Measurements from ENCODE around the gene CALN1.

CALN1 gene

DNA sequence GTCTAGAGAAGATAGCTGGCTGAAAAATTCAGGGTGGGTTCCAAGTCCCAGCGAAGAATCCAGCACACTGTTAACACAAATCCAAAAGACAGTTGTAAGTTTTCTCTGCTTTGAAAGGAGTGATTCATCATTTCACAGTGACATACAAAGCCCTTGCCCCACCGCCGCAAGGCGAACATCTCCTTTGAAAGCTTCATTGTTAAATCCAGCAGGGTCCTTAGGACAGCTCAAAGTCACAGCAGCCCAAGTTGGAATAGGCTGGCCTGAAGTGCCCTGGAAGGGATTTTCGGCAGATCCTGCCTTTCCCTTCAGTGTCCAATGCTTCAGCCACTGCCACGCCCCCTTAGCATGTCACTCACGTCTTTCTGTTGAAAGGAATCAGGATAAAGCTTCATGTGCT, 526.1 kb downstream of the CALN1 start:
- Histone ChIP-seq H3K27ac (ENCODE audit: low read depth, low read length) (no peak overlapping the region), H3K27me3 (ENCODE audit: control insufficient read depth, insufficient read depth, low read length) (no peaks in the 10 kb centered on the region), H3K4me3 (ENCODE audit: low read length) (no peak overlapping the region), H3K36me3 (ENCODE audit: control insufficient read depth, insufficient read depth, low read length) (no peaks in the 10 kb centered on the region), H3K9ac (ENCODE audit: low read length) (no peak overlapping the region), H3K4me1 (ENCODE audit: control insufficient read depth, insufficient read depth, low read length) (no peaks in the 10 kb centered on the region)

DNA sequence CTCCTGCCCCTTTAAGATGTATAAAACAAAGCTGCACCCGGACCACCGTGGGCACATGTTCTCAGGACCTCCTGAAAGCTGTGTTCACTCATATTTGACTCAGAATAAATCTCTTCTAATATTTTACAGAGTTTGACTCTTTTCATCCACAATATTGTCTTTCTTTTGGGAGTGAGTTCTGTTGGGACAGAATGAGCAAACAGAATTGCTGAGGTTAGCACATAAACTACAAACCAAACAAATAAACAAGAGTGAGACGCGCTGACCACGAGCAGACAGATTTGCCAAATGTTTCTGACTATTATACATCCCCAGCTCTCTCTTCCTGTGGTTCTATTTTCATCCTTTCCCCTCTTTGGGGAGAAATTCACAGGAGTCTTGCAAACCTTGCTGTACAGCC, 526.7 kb downstream of the CALN1 start:
- Histone ChIP-seq H3K27me3 (ENCODE audit: control insufficient read depth, insufficient read depth, low read length) (no peaks in the 10 kb centered on the region), H3K36me3 (ENCODE audit: control insufficient read depth, insufficient read depth, low read length) (no peaks in the 10 kb centered on the region), H3K9ac (ENCODE audit: low read length) (no peak overlapping the region), H3K4me1 (ENCODE audit: control insufficient read depth, insufficient read depth, low read length) (no peaks in the 10 kb centered on the region), H3K27ac (ENCODE audit: low read depth, low read length) (no peak overlapping the region), H3K4me3 (ENCODE audit: low read length) (no peak overlapping the region)

DNA sequence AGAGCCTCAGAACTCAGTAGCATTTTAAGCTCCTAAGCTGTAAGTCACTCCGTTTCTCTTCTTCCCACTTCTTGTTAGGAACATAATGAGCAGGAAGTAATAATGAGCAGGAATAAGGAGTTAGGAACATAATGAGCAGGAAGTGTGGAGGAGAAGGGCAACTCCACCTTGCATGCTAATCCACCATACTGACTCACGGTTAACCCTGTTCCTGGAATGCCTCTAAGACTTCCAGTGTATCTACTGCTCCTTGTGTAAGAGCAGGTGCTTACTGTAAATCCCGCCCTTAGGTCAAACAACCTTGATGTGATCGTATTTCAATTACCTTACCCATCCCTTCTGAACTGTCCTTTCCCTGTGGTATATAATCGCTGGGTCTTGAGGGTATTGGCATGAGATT, 528.7 kb downstream of the CALN1 start:
- no peak overlapping the region for H3K27ac ChIP-seq (ENCODE audit: low read depth, low read length)
- no peak overlapping the region for H3K9ac ChIP-seq (ENCODE audit: low read length)
- H3K4me3 ChIP-seq (ENCODE audit: low read length): no peak overlapping the region

DNA sequence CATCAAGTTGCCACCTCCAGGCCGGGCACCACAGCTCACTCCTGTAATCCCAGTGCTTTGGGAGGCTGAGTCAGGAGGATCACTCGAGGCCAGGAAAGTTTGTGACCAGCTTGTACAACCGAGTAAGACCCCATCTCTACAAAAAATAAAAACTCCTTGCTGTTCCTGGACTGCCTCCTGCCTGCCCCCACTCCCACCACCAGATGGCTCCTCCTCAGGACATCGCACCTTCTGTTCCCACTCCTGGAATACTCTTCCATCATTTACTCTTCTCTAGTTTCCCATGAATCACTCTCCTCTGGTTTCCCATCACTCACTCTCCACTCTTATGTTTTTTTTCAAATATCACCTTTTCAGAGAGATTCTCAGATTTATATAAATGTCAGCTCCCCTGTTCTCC, 540.7 kb downstream of the CALN1 start:
- Histone ChIP-seq H3K27ac (ENCODE audit: low read depth, low read length) (no peak overlapping the region), H3K4me3 (ENCODE audit: low read length) (no peak overlapping the region), H3K4me1 (ENCODE audit: control insufficient read depth, insufficient read depth, low read length) (no peaks in the 10 kb centered on the region), H3K9ac (ENCODE audit: low read length) (no peak overlapping the region), H3K27me3 (ENCODE audit: control insufficient read depth, insufficient read depth, low read length) (no peaks in the 10 kb centered on the region), H3K36me3 (ENCODE audit: control insufficient read depth, insufficient read depth, low read length) (no peaks in the 10 kb centered on the region)

More for the DNA sequence above, 528.7 kb downstream of the CALN1 start:
- Histone ChIP-seq H3K4me1 (ENCODE audit: control insufficient read depth, insufficient read depth, low read length) (no peaks in the 10 kb centered on the region), H3K36me3 (ENCODE audit: control insufficient read depth, insufficient read depth, low read length) (no peaks in the 10 kb centered on the region), H3K27me3 (ENCODE audit: control insufficient read depth, insufficient read depth, low read length) (no peaks in the 10 kb centered on the region)

DNA sequence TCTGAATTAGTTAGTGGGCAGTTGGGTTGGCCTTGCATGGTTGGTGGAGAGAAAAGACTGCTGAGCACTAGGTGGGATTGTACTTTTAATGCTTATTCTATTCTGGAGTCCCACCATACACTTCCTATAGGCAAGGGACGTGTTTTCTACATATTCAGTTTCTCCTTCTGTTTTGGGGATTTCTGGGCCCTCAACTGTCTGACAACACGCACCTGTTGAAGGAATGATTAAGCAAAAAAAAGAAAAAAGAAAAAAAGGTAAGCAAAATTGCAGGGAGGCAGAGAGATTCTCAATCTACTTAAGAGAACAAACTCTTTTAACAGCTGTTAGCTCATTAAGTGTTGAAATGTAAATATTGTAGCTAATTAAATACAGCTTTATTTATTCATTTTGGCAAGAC, 541.3 kb downstream of the CALN1 start:
- Histone ChIP-seq H3K27ac (ENCODE audit: low read depth, low read length) (no peak overlapping the region), H3K36me3 (ENCODE audit: control insufficient read depth, insufficient read depth, low read length) (no peaks in the 10 kb centered on the region), H3K9ac (ENCODE audit: low read length) (no peak overlapping the region), H3K4me1 (ENCODE audit: control insufficient read depth, insufficient read depth, low read length) (no peaks in the 10 kb centered on the region), H3K27me3 (ENCODE audit: control insufficient read depth, insufficient read depth, low read length) (no peaks in the 10 kb centered on the region), H3K4me3 (ENCODE audit: low read length) (no peak overlapping the region)

DNA sequence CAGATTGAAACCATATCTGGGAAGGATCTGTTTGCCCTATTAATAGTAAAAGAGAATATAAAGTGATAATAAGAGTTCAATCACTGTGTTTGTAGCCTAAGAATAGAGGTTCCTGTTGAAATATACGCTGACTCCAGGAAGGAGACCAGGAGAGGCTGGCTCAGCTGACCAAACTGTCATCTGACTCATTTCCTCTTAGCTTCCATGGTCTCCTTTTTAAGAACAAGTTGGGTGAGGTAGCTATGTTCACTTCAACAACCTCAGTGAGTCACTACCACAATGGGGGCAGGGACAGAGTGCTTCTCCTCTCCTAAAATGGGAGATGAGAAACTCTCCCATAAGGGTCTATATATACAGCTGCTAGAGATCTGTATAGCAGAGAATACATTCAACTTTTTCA, 543.3 kb downstream of the CALN1 start:
- H3K27ac ChIP-seq (ENCODE audit: low read depth, low read length): no peak overlapping the region
- H3K9ac ChIP-seq (ENCODE audit: low read length): no peak overlapping the region
- H3K36me3 ChIP-seq (ENCODE audit: control insufficient read depth, insufficient read depth, low read length): no peaks in the 10 kb centered on the region
- H3K27me3 ChIP-seq (ENCODE audit: control insufficient read depth, insufficient read depth, low read length): no peaks in the 10 kb centered on the region
- H3K4me3 ChIP-seq (ENCODE audit: low read length): no peak overlapping the region
- H3K4me1 ChIP-seq (ENCODE audit: control insufficient read depth, insufficient read depth, low read length): no peaks in the 10 kb centered on the region

DNA sequence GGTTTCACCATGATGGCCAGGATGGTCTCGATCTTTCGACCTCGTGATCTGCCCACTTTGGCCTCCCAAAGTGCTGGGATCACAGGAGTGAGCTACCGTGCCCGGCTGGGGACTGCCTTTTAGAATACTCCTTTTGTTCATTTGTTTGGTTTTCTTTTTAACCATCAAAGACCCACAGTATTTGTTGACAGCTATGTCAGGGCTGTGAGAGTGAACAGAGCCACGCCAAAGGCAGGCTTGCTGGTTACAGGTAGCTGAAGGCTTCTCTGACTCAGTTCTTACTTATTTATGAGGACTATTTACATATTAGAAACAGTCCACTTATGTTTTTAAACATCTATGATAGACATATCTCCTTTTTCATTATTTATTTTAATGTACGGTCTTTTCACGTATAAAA, 544.5 kb downstream of the CALN1 start:
- H3K36me3 ChIP-seq (ENCODE audit: control insufficient read depth, insufficient read depth, low read length): no peaks in the 10 kb centered on the region
- no peaks in the 10 kb centered on the region for H3K4me1 ChIP-seq (ENCODE audit: control insufficient read depth, insufficient read depth, low read length)
- no peak overlapping the region for H3K27ac ChIP-seq (ENCODE audit: low read depth, low read length)
- H3K27me3 ChIP-seq (ENCODE audit: control insufficient read depth, insufficient read depth, low read length): no peaks in the 10 kb centered on the region
- no peak overlapping the region for H3K4me3 ChIP-seq (ENCODE audit: low read length)
- H3K9ac ChIP-seq (ENCODE audit: low read length): no peak overlapping the region

DNA sequence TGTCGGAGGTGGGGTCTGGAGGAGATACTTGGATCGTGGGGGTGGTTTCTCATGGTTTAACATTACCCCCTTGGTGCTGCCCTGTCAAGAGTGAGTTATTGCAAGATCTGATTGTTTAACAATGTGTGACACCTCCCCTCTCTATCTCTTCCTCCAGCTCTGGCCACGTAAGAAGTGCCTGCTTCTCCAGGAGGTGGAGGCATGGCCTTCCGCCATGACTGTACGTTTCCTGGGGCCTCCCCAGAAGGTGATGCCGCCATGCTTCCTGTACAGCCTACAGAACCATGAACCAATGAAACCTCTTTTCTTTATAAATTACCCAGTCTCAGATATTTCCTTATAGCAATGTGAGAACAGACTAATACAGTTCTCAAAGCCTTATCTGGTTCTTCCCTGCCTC, 547.0 kb downstream of the CALN1 start:
- Histone ChIP-seq H3K9ac (ENCODE audit: low read length) (no peak overlapping the region), H3K36me3 (ENCODE audit: control insufficient read depth, insufficient read depth, low read length) (no peaks in the 10 kb centered on the region), H3K4me3 (ENCODE audit: low read length) (no peak overlapping the region), H3K27ac (ENCODE audit: low read depth, low read length) (no peak overlapping the region), H3K4me1 (ENCODE audit: control insufficient read depth, insufficient read depth, low read length) (no peaks in the 10 kb centered on the region), H3K27me3 (ENCODE audit: control insufficient read depth, insufficient read depth, low read length) (no peaks in the 10 kb centered on the region)

DNA sequence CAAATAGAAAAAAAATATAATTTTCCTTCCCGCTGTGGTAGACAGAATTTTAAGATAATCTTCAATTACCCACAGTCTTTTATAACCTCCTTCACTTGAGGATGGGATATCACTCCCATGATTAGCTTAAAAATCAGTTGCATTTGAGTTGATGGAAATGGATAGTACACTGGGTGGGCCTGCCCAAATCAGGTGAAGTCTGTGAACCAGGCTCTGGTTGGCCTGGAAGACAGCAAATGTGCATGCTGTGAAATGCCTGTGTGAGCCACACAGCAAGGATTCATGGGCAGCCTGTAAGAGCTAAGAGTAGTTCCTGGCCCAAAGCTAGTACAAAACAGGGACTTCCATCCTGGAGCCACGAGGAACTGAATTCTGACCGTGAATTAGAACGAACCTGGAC, 548.0 kb downstream of the CALN1 start:
- H3K9ac ChIP-seq (ENCODE audit: low read length): no peak overlapping the region
- no peaks in the 10 kb centered on the region for H3K27me3 ChIP-seq (ENCODE audit: control insufficient read depth, insufficient read depth, low read length)
- no peaks in the 10 kb centered on the region for H3K36me3 ChIP-seq (ENCODE audit: control insufficient read depth, insufficient read depth, low read length)
- no peak overlapping the region for H3K27ac ChIP-seq (ENCODE audit: low read depth, low read length)
- H3K4me3 ChIP-seq (ENCODE audit: low read length): no peak overlapping the region
- no peaks in the 10 kb centered on the region for H3K4me1 ChIP-seq (ENCODE audit: control insufficient read depth, insufficient read depth, low read length)

DNA sequence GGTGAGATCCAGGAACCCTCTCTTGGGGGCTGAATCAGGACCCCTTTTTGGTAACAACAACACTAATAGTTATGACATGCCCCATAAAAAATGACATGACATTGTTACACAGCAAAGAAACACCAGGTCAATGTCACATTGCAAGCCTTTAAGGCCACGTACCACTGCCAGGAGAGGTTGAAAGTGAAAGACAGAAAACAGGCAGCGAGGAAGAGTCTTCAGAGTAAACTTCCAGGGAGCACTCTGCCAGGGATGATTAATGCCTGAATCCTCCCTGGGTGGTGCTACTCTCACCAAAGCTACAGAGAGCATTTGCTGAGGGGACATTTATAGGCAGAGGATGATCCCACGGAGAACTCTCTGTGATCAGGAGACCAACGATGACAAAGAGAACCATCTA, 551.6 kb downstream of the CALN1 start:
- Histone ChIP-seq H3K27me3 (ENCODE audit: control insufficient read depth, insufficient read depth, low read length) (no peaks in the 10 kb centered on the region), H3K27ac (ENCODE audit: low read depth, low read length) (no peak overlapping the region), H3K36me3 (ENCODE audit: control insufficient read depth, insufficient read depth, low read length) (no peaks in the 10 kb centered on the region), H3K9ac (ENCODE audit: low read length) (no peak overlapping the region), H3K4me3 (ENCODE audit: low read length) (no peak overlapping the region), H3K4me1 (ENCODE audit: control insufficient read depth, insufficient read depth, low read length) (no peaks in the 10 kb centered on the region)

DNA sequence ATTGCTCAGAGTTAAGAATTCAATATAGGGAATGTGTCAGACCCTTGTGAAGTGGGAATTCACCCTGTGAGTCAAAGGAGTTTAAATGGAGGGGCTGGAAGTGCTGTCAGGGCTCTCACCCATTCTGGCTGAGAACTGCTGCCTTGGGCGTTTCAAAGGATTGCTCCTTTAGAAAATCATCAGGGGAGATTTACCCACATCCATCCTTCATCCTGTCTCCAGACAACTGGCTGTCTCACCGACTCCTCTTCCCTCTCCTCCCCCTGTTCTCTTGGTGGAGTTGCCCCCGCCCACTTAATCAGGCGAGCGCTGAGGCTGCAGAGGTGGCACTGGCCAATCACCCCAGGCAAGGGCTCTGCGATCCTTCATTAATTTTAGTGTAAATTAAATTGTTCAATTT, 554.8 kb downstream of the CALN1 start:
- no peak overlapping the region for H3K27ac ChIP-seq (ENCODE audit: low read depth, low read length)
- no peak overlapping the region for H3K9ac ChIP-seq (ENCODE audit: low read length)
- no peaks in the 10 kb centered on the region for H3K4me1 ChIP-seq (ENCODE audit: control insufficient read depth, insufficient read depth, low read length)
- no peak overlapping the region for H3K4me3 ChIP-seq (ENCODE audit: low read length)
- H3K27me3 ChIP-seq (ENCODE audit: control insufficient read depth, insufficient read depth, low read length): no peaks in the 10 kb centered on the region
- no peaks in the 10 kb centered on the region for H3K36me3 ChIP-seq (ENCODE audit: control insufficient read depth, insufficient read depth, low read length)

DNA sequence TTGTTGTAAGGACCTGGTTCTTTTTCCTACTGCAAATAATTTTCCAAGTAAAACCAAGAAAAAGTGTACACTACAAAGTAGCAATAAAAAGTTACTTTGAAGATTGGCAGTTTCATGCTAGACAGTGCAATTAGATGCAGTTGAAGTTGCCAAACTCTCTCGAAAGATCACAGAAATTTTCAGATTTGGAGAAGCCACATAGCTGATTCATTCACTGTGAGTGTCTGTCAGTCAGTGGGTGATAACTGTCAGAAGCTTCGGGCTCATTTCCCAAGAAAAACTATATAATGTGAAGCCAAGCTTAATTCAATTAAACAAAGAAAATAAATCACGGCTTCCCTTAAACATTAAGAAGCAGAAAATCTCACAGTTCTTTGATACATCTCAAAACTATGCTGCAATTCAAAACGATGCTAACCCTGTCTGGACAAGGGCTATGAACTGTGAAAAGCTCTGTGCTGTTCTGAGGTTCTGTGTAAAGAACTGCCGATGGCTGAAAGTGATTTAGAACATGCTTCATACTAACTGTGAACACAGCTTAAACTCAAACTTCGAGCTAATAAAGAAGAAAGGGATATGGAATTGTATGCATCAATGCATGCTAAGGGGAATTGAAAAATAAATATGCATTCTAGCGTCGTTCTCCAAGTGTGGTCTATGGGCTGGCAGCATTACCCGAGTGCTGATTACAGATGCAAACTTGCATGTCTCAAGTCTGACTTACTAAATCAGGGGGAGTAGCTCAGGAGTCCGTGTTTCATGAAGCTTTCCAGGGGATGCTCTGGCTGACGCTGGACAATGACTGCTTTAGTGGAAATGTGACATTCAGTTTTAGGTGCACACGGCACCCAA, 557.4 kb downstream of the CALN1 start:
- Histone ChIP-seq H3K4me3 (ENCODE audit: low read length) (no peak overlapping the region), H3K36me3 (ENCODE audit: control insufficient read depth, insufficient read depth, low read length) (no peaks in the 10 kb centered on the region), H3K27me3 (ENCODE audit: control insufficient read depth, insufficient read depth, low read length) (no peaks in the 10 kb centered on the region), H3K4me1 (ENCODE audit: control insufficient read depth, insufficient read depth, low read length) (no peaks in the 10 kb centered on the region), H3K27ac (ENCODE audit: low read depth, low read length) (no peak overlapping the region), H3K9ac (ENCODE audit: low read length) (no peak overlapping the region)

DNA sequence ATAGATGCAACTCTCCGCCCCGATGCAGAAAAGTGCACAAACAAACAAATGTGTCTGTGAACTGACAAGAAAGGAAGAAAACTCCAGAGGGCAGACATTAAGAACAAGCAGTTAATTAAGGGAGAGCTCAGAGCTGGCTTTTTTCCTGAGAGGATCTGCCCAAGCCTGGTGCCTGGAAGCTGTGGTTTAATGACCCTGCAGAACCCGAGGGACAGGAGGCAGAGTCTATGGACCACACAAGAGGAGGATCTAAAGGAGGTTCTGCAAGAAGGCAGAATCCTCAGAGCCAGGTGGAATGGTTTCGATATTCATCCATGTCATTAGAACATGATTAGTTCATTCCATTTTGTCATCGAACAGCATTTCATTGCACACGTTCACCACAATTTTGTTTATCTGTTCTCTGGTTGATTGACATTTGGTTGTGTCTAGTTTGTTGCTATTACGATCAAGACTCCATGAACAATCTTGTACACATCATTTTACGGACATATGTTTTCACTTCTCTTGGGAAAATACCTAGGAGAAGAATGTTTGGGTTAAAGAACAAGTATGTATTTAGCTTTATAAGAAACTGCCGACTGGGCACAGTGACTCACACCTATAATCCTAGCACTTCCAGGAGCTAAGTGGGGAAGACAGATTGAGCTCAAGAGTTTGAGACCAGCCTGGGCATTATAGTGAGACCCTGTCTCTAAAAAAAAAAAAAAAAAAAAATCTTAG, 560.2 kb downstream of the CALN1 start:
- no peaks in the 10 kb centered on the region for H3K4me1 ChIP-seq (ENCODE audit: control insufficient read depth, insufficient read depth, low read length)
- no peak overlapping the region for H3K4me3 ChIP-seq (ENCODE audit: low read length)
- no peak overlapping the region for H3K9ac ChIP-seq (ENCODE audit: low read length)
- no peaks in the 10 kb centered on the region for H3K36me3 ChIP-seq (ENCODE audit: control insufficient read depth, insufficient read depth, low read length)
- H3K27ac ChIP-seq (ENCODE audit: low read depth, low read length): no peak overlapping the region
- no peaks in the 10 kb centered on the region for H3K27me3 ChIP-seq (ENCODE audit: control insufficient read depth, insufficient read depth, low read length)

Data from rectal smooth muscle tissue (tissue), 1 donor.